GM18517 (cell line): Measurements from ENCODE around the gene APOBEC3F.
"Not testable (repeated sequence)": the region's sequence is repeated elsewhere in the genome, so short reads cannot be mapped to it uniquely, and the experiment has no call there.

ENCODE experiments used
- ATAC-seq: cut with Tn5 transposase; IDR thresholded peaks from one replicate; pipeline ENCODE4 v1.9.1; 2021; ENCODE audit warnings: mild to moderate bottlenecking, moderate library complexity; ENCODE audit not compliant: unreplicated experiment

The APOBEC3F gene

GRCh38 chr22:39068033-39068785 is 27.5 kb downstream of the APOBEC3F start:
- ATAC-seq, result no peak

GRCh38 chr22:39070186-39070585 is 29.5 kb downstream of the APOBEC3F start:
- no peak for ATAC-seq

- ATAC-seq, result not testable (repeated sequence)
Observed at GRCh38 chr22:39072581-39072981, 31.9 kb downstream of the APOBEC3F start.

- no peak for ATAC-seq
Observed at GRCh38 chr22:39073981-39074380, 33.3 kb downstream of the APOBEC3F start.

GRCh38 chr22:39076155-39077025 is 35.7 kb downstream of the APOBEC3F start:
- not testable (repeated sequence) for ATAC-seq

- peak; percentile 87 for ATAC-seq
Observed at GRCh38 chr22:39077026-39077840, 36.6 kb downstream of the APOBEC3F start, which contains the start of gene APOBEC3G. APOBEC3G (plus strand) TSS chr22:39077275; CDS start chr22:39077362, 87 bp downstream.

- not testable (repeated sequence) for ATAC-seq
Observed at GRCh38 chr22:39077912-39078311, 37.2 kb downstream of the APOBEC3F start.

- no peak for ATAC-seq
Observed at GRCh38 chr22:39078329-39078728, 37.7 kb downstream of the APOBEC3F start.

GRCh38 chr22:39079054-39079637 is 38.5 kb downstream of the APOBEC3F start:
- ATAC-seq, result not testable (repeated sequence)

GRCh38 chr22:39080052-39080762 is 39.5 kb downstream of the APOBEC3F start:
- ATAC-seq, result no peak

GRCh38 chr22:39081016-39081415 is 40.4 kb downstream of the APOBEC3F start:
- ATAC-seq, result no peak

DNA sequence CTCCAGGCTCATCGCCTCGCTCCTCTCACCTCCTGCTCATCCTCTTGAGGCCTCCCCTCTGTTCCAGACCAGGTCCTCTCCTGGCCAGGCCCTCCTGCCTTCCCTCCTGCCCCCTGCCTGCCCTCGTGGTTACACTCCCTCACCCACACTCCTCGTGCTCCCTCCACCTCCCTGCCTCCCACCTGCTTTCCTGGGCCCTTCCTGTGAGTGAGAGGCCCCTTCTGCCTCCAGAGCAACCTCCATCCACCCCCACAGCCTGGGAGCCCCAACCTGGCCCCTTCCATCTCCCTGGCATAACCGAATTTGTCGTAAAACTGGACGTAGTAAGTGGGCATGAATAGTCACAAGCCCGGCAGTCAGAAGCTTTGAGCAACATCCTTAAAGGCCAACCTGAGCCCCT is 40.9 kb downstream of the APOBEC3F start:
- ATAC-seq, result no peak

DNA sequence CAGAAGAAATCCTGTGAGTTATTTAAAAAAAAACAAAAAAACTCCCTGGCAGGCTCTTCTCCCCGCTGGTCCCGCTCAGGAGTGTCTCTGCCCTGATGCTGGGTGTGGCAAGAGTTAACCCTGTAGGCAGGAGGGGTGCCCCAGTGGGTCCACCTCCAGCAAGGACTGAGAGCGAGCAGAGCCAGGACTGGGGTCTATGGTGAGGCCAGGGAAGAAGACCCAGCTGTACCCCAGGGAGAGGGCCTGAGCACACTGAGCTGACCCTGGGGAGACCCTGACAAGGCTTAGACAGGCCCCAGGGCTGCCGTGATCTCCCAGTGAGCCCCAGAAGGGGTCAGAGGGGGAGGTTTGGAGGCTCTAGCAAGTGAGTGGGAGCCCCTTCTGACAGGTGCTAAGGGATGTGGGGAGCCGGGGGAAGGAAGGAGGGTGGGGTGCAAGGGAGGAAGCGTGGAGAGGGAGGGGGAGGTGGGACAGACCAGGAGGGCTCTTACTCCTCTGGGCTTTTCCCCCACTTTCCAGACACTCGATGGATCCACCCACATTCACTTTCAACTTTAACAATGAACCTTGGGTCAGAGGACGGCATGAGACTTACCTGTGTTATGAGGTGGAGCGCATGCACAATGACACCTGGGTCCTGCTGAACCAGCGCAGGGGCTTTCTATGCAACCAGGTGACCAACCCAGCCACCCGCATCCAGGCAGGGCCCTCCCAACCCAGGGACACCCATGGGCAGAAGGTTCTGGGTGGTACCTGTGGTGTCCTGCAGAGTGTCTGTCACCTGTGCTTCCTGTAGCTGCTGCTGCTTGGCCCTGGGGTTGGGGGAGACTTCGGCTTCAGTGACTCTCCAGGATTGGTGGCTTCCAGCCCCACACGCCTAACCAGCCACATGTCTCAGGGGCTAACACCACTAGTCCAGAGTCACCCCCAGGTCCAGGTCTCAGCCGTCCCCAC is 42.8 kb downstream of the APOBEC3F start:
- ATAC-seq, result no peak

GRCh38 chr22:39084666-39085065 is 44.0 kb downstream of the APOBEC3F start:
- no peak for ATAC-seq

GRCh38 chr22:39087098-39087497 is 46.4 kb downstream of the APOBEC3F start:
- ATAC-seq, result no peak

DNA sequence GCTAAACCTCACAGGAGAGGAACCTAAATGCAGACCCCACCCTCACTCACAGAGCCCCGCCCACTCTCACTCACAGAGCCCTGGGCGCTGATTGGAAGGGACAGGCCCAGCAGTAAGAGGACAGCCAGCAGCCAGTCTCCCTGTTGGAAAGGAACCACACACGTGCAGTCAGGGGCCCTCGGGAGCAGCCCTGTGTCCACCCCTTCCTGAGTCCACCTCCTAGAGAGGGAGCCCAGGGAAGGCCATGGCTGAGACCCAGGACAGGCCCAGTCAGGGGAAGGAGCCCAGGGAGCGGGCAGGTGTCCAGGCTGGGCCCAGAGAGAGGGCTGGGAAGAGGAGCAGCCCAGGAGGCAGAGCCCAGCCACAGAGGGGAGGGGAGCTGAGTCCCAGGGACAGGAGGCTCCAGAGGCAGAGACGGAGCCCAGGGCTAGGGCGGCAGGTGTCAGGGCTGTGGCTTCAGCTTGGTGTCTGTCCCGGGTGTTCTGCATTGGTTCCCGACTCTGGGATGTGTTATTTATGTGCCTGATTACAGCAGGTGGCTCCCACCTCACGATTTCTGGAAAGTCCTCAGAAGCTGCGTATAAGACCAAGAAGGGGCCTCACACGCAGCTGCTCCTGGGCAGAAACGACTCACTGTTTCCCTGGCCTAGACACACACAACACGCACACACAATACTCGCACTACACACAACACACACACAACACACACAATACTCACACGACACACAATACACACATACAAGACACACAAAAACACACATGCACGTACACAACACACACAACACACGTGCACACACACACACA is 47.4 kb downstream of the APOBEC3F start:
- ATAC-seq, result no peak

- no peak for ATAC-seq
Observed at GRCh38 chr22:39088685-39089032, 48.0 kb downstream of the APOBEC3F start.

GRCh38 chr22:39089928-39090327 is 49.3 kb downstream of the APOBEC3F start:
- ATAC-seq, result no peak
